GM19324 (cell line): ENCODE data around the gene VWCE.
A peak's percentile ranks its signal among the peaks of the same experiment; 100 is the strongest.

ENCODE experiments used
- ATAC-seq: cut with Tn5 transposase; IDR thresholded peaks from one replicate; pipeline ENCODE4 v1.9.1; 2021; ENCODE audit warnings: mild to moderate bottlenecking, moderate library complexity; ENCODE audit not compliant: unreplicated experiment, low FRiP score

The VWCE gene

GRCh38 chr11:61294717-61295595, at the start of gene VWCE:
TSS of gene VWCE (minus strand) at chr11:61295316. CDS start at chr11:61295037, 279 bp downstream.
- ATAC-seq: peak; percentile 60

- no peak for ATAC-seq
These were observed 49.0 kb upstream of the VWCE start for GRCh38 chr11:61343792-61344745.

- no peak for ATAC-seq
These were observed 47.2 kb upstream of the VWCE start for GRCh38 chr11:61342207-61342803.

- no peak for ATAC-seq
These were observed 46.6 kb upstream of the VWCE start for GRCh38 chr11:61341706-61342105.

- ATAC-seq: no peak
These were observed 45.9 kb upstream of the VWCE start for GRCh38 chr11:61340979-61341378.

- no peak for ATAC-seq
These were observed 44.4 kb upstream of the VWCE start for GRCh38 chr11:61339490-61339878.

GRCh38 chr11:61338783-61339489, 43.8 kb upstream of the VWCE start:
- no peak for ATAC-seq

GRCh38 chr11:61337706-61338470, 42.8 kb upstream of the VWCE start:
- ATAC-seq: no peak

- no peak for ATAC-seq
These were observed 41.2 kb upstream of the VWCE start for GRCh38 chr11:61336171-61336935.

GRCh38 chr11:61335355-61335710, 40.2 kb upstream of the VWCE start:
- no peak for ATAC-seq

GRCh38 chr11:61334434-61335354, 39.6 kb upstream of the VWCE start:
- no peak for ATAC-seq

- no peak for ATAC-seq
These were observed 38.7 kb upstream of the VWCE start for GRCh38 chr11:61333550-61334433.

- peak; percentile 86 for ATAC-seq
These were observed 37.9 kb upstream of the VWCE start, which contains the start of the genes DDB1 and TKFC for GRCh38 chr11:61332797-61333549. TSS of gene DDB1 (minus strand) at chr11:61333105. CDS start at chr11:61332968, 137 bp downstream. TSS of gene TKFC (plus strand) at chr11:61333228. CDS start at chr11:61334729, 1,501 bp downstream.

- ATAC-seq: no peak
These were observed 37.2 kb upstream of the VWCE start for GRCh38 chr11:61332281-61332796.

GRCh38 chr11:61331651-61332050, 36.5 kb upstream of the VWCE start:
- no peak for ATAC-seq

GRCh38 chr11:61329871-61330270, 34.8 kb upstream of the VWCE start:
- ATAC-seq: no peak
